Osteocyte (in vitro differentiated cells): Measurements from ENCODE around the gene WWTR1. TPM values are rescaled to one million over a fixed set of nuclear protein-coding genes. Genes with fewer than 3 reads are reported as not detected.

ENCODE experiments used
- DNase-seq: peaks from one replicate; pipeline ENCODE4 v3.0.0; 2021; ENCODE audit warnings: mixed read lengths; ENCODE audit not compliant: unreplicated experiment; ENCODE audit errors: extremely low spot score
- H3K27ac Mint-ChIP-seq: one replicate; pipeline ENCODE4 v1.8.0; 2021; ENCODE audit warnings: mild to moderate bottlenecking, mixed read lengths; ENCODE audit not compliant: unreplicated experiment
- H3K27me3 Mint-ChIP-seq: one replicate; pipeline ENCODE4 v1.8.0; 2021; ENCODE audit warnings: mixed read lengths; ENCODE audit not compliant: unreplicated experiment
- H3K36me3 Mint-ChIP-seq: one replicate; pipeline ENCODE4 v1.8.0; 2021; ENCODE audit warnings: mixed read lengths; ENCODE audit not compliant: unreplicated experiment
- H3K4me1 Mint-ChIP-seq: one replicate; pipeline ENCODE4 v1.8.0; 2021; ENCODE audit warnings: mixed read lengths; ENCODE audit not compliant: unreplicated experiment
- H3K4me3 Mint-ChIP-seq: one replicate; pipeline ENCODE4 v1.8.0; 2021; ENCODE audit warnings: mild to moderate bottlenecking, moderate library complexity, mixed read lengths; ENCODE audit not compliant: unreplicated experiment
- H3K9me3 Mint-ChIP-seq: one replicate; pipeline ENCODE4 v1.8.0; 2021; ENCODE audit warnings: mixed read lengths; ENCODE audit not compliant: unreplicated experiment
- total RNA-seq: library from RNA; stranded (reverse); gene quantifications from 2 replicates; pipeline ENCODE4 v1.2.1, GENCODE V29; 2021
- TF ChIP-seq, protein P1 (sequence below): fragments of 200-600 bp; sonication (generic); IDR thresholded peaks from 2 replicates; pipeline ENCODE4 v1.5.0; 2021; ENCODE audit warnings: antibody characterized with exemption, mild to moderate bottlenecking, moderate library complexity

The WWTR1 gene
- total RNA-seq, 1 donor from 2014 or later, result 120 TPM

DNA sequence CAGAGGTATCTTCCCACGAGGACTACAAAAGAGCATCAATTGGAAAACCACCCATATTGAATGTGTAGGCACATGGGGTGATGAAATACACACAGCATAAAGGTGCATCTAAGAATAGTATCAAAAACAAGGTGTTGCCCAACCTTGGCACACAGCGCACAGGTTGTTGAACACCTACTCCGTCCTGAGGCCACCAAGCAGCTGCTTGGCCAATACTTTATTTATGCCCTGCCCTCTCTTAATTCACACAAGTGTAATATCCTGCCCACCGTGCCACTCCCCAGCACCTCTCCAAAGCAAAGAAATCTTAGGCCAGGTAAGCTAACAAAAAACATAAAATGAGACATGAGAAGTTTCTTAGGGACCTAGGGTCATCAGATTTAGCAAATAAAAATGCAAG, 31.2 kb downstream of the WWTR1 start:
- DNase-seq, result no peak
- Mint-ChIP-seq H3K4me1 (peaks cover 56% of the 10 kb centered on the region), H3K9me3 (no peaks in the 10 kb centered on the region), H3K27me3 (no peaks in the 10 kb centered on the region), H3K4me3 (no peak overlapping the region), H3K36me3 (peaks cover 5% of the 10 kb centered on the region), H3K27ac (no peak overlapping the region)
- TF ChIP-seq, protein P1, sequence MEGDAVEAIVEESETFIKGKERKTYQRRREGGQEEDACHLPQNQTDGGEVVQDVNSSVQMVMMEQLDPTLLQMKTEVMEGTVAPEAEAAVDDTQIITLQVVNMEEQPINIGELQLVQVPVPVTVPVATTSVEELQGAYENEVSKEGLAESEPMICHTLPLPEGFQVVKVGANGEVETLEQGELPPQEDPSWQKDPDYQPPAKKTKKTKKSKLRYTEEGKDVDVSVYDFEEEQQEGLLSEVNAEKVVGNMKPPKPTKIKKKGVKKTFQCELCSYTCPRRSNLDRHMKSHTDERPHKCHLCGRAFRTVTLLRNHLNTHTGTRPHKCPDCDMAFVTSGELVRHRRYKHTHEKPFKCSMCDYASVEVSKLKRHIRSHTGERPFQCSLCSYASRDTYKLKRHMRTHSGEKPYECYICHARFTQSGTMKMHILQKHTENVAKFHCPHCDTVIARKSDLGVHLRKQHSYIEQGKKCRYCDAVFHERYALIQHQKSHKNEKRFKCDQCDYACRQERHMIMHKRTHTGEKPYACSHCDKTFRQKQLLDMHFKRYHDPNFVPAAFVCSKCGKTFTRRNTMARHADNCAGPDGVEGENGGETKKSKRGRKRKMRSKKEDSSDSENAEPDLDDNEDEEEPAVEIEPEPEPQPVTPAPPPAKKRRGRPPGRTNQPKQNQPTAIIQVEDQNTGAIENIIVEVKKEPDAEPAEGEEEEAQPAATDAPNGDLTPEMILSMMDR, result no peak

DNA sequence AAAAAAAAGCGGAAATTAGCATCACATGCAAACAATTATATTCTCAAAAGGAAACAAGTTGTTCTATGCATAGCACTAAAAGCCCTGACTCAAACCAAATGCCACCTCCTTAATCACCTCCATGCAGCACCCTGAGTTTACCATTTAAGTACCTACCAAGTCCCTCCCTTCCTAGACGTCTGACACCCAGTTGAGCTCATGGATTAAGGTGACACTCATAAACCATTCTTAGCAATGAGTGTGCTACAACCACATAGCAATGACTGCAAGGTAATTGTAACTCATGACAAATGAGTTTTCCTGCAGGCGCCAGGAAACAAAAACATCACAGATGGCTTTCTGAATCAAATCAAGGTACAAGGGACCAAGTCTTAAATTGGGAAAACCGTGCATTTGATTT, 32.0 kb downstream of the WWTR1 start:
- Mint-ChIP-seq H3K4me1 (peaks cover 60% of the 10 kb centered on the region), H3K4me3 (no peak overlapping the region), H3K27ac (peak overlapping the region; percentile 34), H3K36me3 (peaks cover 2% of the 10 kb centered on the region), H3K9me3 (no peaks in the 10 kb centered on the region), H3K27me3 (no peaks in the 10 kb centered on the region)
- no peak for DNase-seq
- TF ChIP-seq, protein P1, result no peak

DNA sequence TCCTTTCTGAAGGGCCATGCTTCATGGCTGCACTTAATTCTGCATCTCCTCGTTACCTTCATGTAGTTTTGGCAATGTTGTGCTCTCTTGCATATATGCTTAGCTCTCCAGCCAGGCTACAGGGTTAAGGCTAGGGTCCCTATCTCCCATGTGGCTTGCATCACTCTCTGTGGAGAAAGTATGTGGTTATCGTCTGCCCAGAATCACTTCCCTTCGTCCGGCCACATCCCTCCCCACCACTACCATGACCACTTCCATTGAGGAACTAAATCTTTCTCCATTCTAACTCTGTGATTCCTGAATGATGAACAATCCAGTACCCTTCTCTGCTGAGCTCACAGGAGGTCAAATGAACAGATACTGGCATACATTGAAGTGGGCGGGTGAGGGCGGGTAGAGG, 34.0 kb downstream of the WWTR1 start:
- no peaks in the 10 kb centered on the region for H3K9me3 Mint-ChIP-seq
- H3K27ac Mint-ChIP-seq, result no peak overlapping the region
- no peak for DNase-seq
- peaks cover 2% of the 10 kb centered on the region for H3K36me3 Mint-ChIP-seq
- H3K4me1 Mint-ChIP-seq, result peaks cover 71% of the 10 kb centered on the region
- no peak overlapping the region for H3K4me3 Mint-ChIP-seq
- TF ChIP-seq, protein P1, result no peak
- H3K27me3 Mint-ChIP-seq, result no peaks in the 10 kb centered on the region

DNA sequence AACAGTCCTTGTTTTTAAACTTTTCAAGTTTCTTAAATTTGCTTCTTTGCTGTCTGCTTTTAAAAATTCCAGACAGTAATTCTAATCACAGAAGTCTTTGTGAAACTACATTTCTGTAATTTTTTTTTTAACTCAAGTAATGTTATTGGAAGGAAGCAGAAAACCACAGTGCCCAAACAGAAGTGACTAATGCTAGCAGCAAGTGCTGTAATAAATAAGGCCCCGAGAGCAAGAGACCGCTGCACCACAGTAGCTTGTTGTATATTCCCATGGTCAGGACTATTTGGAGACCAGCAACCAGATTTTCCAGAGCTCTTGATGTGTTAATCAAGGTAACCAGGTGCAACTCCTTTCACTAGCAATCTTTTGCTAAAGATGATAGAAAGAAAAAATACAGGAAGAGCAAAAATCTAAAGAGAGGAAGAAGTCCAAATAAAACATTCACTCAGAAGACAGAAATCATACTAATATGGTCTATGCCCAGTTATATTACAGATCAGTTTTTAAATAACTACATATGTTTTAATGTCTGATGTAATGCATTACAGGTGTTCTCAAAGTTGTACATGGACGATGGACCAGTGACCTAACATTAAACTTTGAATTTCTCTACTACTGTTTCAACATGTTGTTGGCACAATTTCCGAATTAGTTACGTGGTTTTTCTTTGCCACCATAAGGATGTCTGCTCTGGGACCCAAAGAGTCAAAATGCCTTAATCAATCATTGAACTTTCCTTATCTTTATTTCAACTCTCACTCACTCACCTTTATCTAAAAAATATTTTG, 36.4 kb downstream of the WWTR1 start:
- no peaks in the 10 kb centered on the region for H3K9me3 Mint-ChIP-seq
- peaks cover 76% of the 10 kb centered on the region for H3K4me1 Mint-ChIP-seq
- peaks cover 2% of the 10 kb centered on the region for H3K36me3 Mint-ChIP-seq
- DNase-seq, result no peak
- H3K27me3 Mint-ChIP-seq, result no peaks in the 10 kb centered on the region
- TF ChIP-seq, protein P1, result no peak
- peak overlapping the region; percentile 95 for H3K27ac Mint-ChIP-seq
- peak overlapping the region; percentile 27 for H3K4me3 Mint-ChIP-seq

DNA sequence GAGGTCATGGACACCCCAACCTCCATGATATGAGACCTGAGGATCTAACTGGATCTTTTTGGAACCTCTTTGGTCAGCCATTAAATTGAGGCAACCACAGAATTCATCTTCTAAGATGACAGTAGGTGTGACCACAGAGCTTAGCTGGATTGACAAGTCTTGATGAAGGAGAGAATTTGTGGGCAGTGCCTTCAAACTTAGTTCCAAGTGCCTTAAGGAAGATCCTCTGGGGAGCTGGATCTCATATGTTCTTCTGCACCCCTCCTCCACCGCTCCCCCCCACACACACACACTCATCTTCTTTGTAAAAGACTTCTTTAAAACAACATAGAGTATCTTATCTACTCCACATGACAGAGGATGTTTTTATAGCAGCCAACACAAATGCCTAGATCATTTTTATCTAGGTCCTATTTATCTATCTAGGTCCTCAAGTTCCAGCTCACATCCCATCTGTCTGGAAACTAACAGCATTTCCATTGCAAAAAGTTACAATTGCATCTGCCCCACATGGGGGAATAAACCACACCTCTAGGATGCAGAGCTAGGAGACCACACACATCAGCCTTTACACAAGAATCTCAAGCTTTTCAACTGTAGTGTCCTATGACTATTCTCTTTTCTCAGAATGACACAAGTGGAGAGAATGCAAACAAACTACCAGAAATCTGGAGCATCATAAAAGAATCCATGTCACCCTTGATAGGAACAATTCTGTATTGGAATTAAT, 37.4 kb downstream of the WWTR1 start:
- TF ChIP-seq, protein P1, result no peak
- H3K9me3 Mint-ChIP-seq, result no peaks in the 10 kb centered on the region
- H3K27me3 Mint-ChIP-seq, result no peaks in the 10 kb centered on the region
- H3K27ac Mint-ChIP-seq, result peak overlapping the region; percentile 95
- H3K4me1 Mint-ChIP-seq, result peaks cover 76% of the 10 kb centered on the region
- DNase-seq, result no peak
- H3K4me3 Mint-ChIP-seq, result peak overlapping the region; percentile 19
- no peaks in the 10 kb centered on the region for H3K36me3 Mint-ChIP-seq
